Aorta (tissue), 5 donors: Measurements from ENCODE around the gene MMADHC. TPM values are rescaled to one million over a fixed set of nuclear protein-coding genes. Genes with fewer than 3 reads are reported as not detected.

ENCODE experiments used
- ATAC-seq: fragments of 200-7000 bp; cut with Tn5 transposase; one replicate; pipeline ENCODE4 v1.9.1; 2022; ENCODE audit warnings: moderate library complexity; ENCODE audit not compliant: low FRiP score
- DNase-seq, 2 donors: peaks; one replicate each; pipeline ENCODE4 v3.0.0-alpha.2; 2020
- H3K27ac ChIP-seq, 2 donors: one replicate each; pipeline ENCODE4 v1.5.1; 2013; ENCODE audit warnings: low read length in 2 of 2, mild to moderate bottlenecking in 2 of 2, moderate library complexity in 2 of 2, control low read depth in 1 of 2, inconsistent platforms in 1 of 2, low read depth in 1 of 2
- H3K27me3 ChIP-seq, 2 donors: one replicate each; pipeline ENCODE4 v1.6.1; 2013; ENCODE audit warnings: control low read depth in 1 of 2, low read length in 1 of 2, mild to moderate bottlenecking in 1 of 2, moderate library complexity in 1 of 2; ENCODE audit not compliant: insufficient read depth in 2 of 2, control insufficient read depth in 1 of 2
- H3K36me3 ChIP-seq, 2 donors: one replicate each; pipeline ENCODE4 v1.6.1; 2013; ENCODE audit warnings: control low read depth in 1 of 2, low read length in 1 of 2, mild to moderate bottlenecking in 1 of 2; ENCODE audit not compliant: insufficient read depth in 2 of 2, control insufficient read depth in 1 of 2
- H3K4me1 ChIP-seq, 2 donors: one replicate each; pipeline ENCODE4 v1.6.1; 2013; ENCODE audit warnings: low read length in 2 of 2, control low read depth in 1 of 2, mild to moderate bottlenecking in 1 of 2, moderate library complexity in 1 of 2; ENCODE audit not compliant: insufficient read depth in 2 of 2, control insufficient read depth in 1 of 2
- H3K4me3 ChIP-seq, 2 donors: one replicate each; pipeline ENCODE4 v1.5.1; 2013; ENCODE audit warnings: low read length in 2 of 2, control low read depth in 1 of 2, mild to moderate bottlenecking in 1 of 2
- H3K9me3 ChIP-seq: one replicate; pipeline ENCODE4 v1.6.1; 2013; ENCODE audit warnings: mild to moderate bottlenecking, low read length; ENCODE audit not compliant: control insufficient read depth
- WGBS, 2 donors: extraction: QIAGEN DNeasy Blood & Tissue Kit; methylation state at CpG; one replicate each; pipeline ENCODE4 v1.1.7; 2013; 5-methylcytosine and 5-hydroxymethylcytosine counted together
- intact Hi-C, 2 donors: fragments of 100-400 bp; cut with DNase I; formaldehyde crosslinking; loops; one replicate each; pipeline versions ENCODE4 v1.14.2 to v1.15.0; 2022
- polyA plus RNA-seq, 2 donors: library from polyadenylated mRNA; stranded (reverse); fragments of 200-250 nt; gene quantifications; one replicate each; pipeline ENCODE4 v1.2.3, GENCODE V29; 2013
- total RNA-seq, 2 donors: library from RNA; stranded (reverse); fragmentation: NEBNext Ultra II Directional; extraction: Animal tissue kit (Norgen Biotek cat#: 25700); gene quantifications; one replicate each; pipeline ENCODE4 v1.2.1, GENCODE V29; 2021
- donor health status: healthy with polysubstance abuse.
- donor health status: Bipolar disorder and iron deficiency.
- donor health status: DM: no; HTN: no; CAD: no.
- donor health status: DM: no; HTN: no; CAD: no.
- donor health status: DM: yes; HTN: yes; CAD: no.

MMADHC gene
- total and polyA plus RNA-seq, 4 donors = 67.3 to 128 (median 85.4) TPM

DNA sequence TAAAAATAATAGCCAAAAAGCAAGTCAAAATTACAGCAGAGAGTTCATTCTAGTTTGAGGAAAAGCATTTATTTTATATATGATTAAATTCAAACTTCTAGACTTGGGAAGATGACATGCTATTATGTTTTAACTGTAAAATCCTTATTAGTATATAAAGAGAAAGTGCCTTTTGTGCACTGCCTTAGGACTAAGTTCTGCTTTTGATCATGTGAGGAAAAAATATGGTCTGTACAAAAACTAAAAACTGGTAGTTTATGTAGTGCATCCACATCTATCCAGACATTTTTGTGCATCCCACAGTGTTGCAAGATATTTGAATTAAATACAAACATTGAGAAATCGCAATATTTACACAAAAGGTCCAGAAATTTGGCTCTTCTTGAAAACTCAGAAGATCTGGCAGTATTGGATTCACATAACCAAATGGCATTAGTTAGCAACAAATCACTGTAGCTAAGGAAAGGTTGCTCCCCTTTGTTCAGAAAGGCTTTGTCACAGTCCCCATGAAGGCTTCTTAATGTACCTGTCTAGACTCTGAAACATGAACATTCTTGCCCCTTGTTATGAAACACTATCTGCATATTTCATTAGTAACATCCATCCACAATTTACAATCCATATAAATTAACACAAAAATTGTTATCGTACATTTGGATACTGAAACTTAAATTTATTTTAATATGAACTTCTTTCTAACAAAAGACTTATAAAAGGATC, 2.2 kb downstream of the MMADHC start:
- Histone ChIP-seq H3K4me1 (peaks cover 4 to 6% of the 10 kb centered on the region in 2 donors), H3K27ac (no peak overlapping the region), H3K27me3 (no peaks in the 10 kb centered on the region), H3K4me3 (peak overlapping the region in 1 of 2 donors; percentile 26), H3K36me3 (no peaks in the 10 kb centered on the region), H3K9me3 (no peaks in the 10 kb centered on the region)
- ATAC-seq (no peak), DNase-seq (no peak)
- 88 to 93% methylated on average over 2 of the region's 2 CpGs for WGBS, 2 donors
- intact Hi-C loops = loop anchor here in 1 of 2 donors (5.0 to 10.0 kb wide), 2 partner anchors 1022 to 1679 kb away; partner anchors contain the start of gene RBM43

DNA sequence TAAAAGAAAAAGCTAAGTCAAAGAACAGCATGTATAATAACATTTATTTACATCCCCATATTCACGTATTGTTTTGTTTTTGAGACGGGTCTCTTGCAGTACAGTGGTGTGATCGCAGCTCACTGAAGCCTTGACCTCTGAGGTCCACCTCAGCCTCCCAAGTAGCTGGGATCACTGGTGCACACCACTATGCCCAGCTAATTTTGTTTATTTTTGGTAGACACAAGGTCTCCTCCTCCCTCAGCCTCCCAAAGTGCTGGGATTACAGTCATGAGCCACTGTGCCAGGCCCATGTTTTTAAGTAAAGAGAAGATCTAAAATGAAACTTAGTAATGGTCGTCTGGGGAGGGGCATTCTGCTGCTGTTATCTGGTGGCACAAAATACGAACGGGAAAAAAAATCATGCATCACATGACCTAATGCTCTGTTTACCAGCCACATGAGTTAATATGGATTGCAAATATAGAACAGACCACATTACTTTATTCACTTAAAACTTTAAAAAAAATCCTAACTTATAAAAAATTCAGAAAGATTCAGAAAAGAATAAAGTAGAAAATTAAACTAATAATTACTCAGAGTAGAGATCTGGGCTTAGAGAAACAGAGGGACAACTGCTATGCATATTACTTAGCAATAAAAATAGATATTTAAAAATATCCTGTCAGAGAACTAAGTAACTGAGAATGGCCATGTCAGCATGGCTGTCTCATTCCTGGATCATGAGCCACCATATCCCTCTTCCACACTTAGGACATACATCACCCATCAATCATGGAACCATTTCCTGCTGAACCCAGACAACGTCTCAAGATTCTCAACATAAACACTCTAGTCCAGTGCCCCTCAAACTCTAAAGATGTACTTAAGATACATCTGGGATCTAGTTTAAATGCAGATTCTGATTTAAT, 7.3 kb downstream of the MMADHC start:
- WGBS, 2 donors = 50 to 54% methylated on average over 7 of the region's 7 CpGs
- H3K4me1 ChIP-seq = peaks cover 0 to 8% of the 10 kb centered on the region in 2 donors
- ATAC-seq (peak; percentile 19), DNase-seq (no peak)
- H3K9me3 ChIP-seq = no peaks in the 10 kb centered on the region
- H3K27me3 ChIP-seq = no peaks in the 10 kb centered on the region
- H3K4me3 ChIP-seq = no peak overlapping the region
- H3K36me3 ChIP-seq = no peaks in the 10 kb centered on the region
- intact Hi-C loops = loop anchor here in 1 of 2 donors (10.0 kb wide), 1 partner anchor 1685 kb away; the partner anchor contains the start of gene RBM43
- no peak overlapping the region for H3K27ac ChIP-seq

DNA sequence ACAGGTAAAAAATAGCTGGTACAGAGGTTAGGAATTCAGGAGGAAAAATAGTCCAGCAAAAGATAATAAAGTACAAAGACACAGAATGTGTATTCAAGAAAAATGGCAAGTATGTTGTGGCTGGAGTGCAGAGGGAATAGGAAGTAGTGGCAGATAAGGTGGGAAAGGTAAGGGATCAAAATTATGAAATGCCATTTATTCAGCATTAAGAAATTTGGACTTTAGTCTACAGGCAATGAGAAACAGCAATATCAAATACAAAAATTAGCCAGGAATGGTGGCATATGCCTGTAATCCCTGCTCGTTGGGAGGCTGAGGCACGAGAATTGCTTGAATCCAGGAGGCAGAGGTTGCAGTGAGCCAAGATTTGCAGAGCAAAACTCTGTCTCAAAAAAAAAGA, 10.3 kb downstream of the MMADHC start:
- H3K4me3 ChIP-seq = no peak overlapping the region
- 60 to 63% methylated on average over 2 of the region's 2 CpGs for WGBS, 2 donors
- H3K27ac ChIP-seq = no peak overlapping the region
- DNase-seq (no peak), ATAC-seq (no peak)
- peaks cover 0 to 2% of the 10 kb centered on the region in 2 donors for H3K36me3 ChIP-seq
- no peaks in the 10 kb centered on the region for H3K27me3 ChIP-seq
- H3K9me3 ChIP-seq = no peaks in the 10 kb centered on the region
- H3K4me1 ChIP-seq = peaks cover 2 to 6% of the 10 kb centered on the region in 2 donors
- intact Hi-C loops = no loop called here

DNA sequence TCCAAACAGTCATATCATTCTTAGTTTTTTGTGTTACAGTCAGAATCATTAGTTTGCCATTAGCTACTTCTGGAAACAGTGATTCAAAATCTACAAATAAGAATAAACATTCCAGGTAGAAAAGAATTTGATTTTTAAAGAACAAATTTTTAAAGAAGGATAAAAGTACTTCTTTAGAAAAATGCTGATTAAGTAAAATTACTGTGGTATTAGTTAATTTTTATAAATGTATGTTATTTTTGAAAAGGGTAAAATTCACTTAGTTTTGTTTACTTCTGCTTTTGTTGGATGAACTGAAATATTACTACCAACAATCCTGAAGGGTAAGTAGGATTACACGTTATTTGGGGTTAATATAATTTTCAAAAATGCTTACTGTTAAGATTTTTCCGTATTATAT, 11.8 kb downstream of the MMADHC start:
- intact Hi-C loops = no loop called here
- Histone ChIP-seq H3K4me1 (peaks cover 2 to 5% of the 10 kb centered on the region in 2 donors), H3K27ac (no peak overlapping the region), H3K36me3 (peaks cover 0 to 2% of the 10 kb centered on the region in 2 donors), H3K9me3 (no peaks in the 10 kb centered on the region), H3K4me3 (no peak overlapping the region), H3K27me3 (no peaks in the 10 kb centered on the region)
- WGBS, 2 donors = 71 to 75% methylated on average over 2 of the region's 2 CpGs
- ATAC-seq = no peak
- DNase-seq = no peak

DNA sequence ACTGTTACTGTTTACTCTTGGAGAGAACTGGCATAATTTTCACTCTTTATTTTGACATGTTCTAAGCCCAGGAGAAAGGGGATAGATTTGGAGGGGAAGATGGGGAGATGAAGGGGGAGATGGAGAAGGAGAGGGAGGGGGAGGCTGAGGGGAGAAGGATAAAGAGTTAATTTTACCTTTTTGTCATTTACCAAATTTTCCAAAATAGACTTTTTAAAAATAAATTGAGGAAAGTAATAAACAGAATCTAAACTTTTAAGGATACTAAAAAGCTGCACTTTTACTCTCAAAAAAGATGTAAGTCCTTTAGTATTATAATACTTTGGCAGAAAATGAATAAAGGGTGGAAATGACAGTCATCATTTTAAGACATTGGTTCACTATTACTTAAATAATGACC, 12.3 kb downstream of the MMADHC start:
- H3K4me1 ChIP-seq = peaks cover 2% of the 10 kb centered on the region in 2 donors
- no peak overlapping the region for H3K27ac ChIP-seq
- no peak for ATAC-seq
- no peak overlapping the region for H3K4me3 ChIP-seq
- H3K27me3 ChIP-seq = no peaks in the 10 kb centered on the region
- DNase-seq = no peak
- no peaks in the 10 kb centered on the region for H3K9me3 ChIP-seq
- intact Hi-C loops = no loop called here
- peaks cover 0 to 2% of the 10 kb centered on the region in 2 donors for H3K36me3 ChIP-seq

DNA sequence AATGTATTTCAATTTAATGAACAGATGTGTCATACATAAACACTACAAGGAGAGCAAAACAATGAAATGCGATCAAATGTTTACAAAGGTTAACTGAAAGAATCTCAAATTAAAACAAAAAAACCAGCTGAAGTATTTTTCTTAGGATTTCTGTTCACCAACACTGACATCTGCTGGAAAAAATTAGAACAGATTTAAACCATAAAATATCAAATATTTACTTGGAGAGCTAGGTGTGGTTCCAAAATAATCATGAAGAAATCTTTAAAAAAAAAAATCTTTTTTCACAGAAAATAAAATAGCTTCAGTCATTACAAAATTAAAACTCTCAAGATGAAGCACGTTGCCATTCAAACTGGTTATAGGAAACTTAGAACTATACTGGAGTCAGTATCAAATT, 13.8 kb downstream of the MMADHC start:
- H3K4me1 ChIP-seq = peaks cover 0 to 2% of the 10 kb centered on the region in 2 donors
- H3K27ac ChIP-seq = no peak overlapping the region
- H3K4me3 ChIP-seq = no peak overlapping the region
- no peaks in the 10 kb centered on the region for H3K9me3 ChIP-seq
- peaks cover 0 to 2% of the 10 kb centered on the region in 2 donors for H3K36me3 ChIP-seq
- WGBS, 2 donors = 8 to 14% methylated on average over 2 of the region's 2 CpGs
- no peaks in the 10 kb centered on the region for H3K27me3 ChIP-seq
- no peak for DNase-seq
- no peak for ATAC-seq
- intact Hi-C loops = no loop called here

DNA sequence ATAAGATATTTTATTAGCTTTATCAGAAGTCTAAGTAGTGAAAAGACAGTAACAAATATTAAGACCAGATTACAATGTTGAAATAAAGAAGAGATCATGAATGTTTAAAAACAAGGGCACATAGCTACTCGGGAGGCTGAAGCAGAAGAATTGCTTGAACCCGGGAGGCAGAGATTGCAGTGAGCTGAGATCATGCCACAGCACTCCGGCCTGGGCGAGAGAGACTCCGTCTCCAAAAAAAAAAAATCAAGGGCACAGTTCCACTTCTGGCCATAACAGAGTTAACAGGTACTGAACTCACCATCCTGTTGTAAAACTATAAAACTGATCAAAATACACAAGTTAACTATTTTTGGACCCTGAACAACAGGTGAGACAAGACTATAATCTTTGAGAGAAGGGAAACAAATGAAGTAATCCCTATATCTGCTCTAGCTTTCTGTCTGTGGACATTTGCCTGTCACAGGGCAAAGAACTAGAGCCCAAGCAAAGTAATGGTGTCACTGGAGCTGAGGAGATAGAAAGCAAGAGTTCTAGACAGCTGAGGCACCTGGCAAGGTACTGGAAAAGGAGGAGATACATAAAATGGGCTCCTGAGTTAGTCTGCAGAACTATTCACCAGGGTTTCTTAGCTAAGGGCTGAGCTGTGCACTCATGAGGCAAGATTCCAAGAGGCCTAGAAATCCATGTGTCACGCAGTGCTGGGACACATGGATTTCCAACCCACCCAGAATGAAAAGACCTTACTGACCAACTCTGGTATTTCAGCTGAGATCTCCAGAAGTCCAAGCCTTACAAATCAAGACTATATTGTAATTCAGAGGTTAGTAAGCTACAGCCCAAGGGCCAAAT, 15.2 kb downstream of the MMADHC start:
- no peaks in the 10 kb centered on the region for H3K27me3 ChIP-seq
- H3K4me3 ChIP-seq = no peak overlapping the region
- 7 to 8% methylated on average over 6 of the region's 6 CpGs for WGBS, 2 donors
- peak; percentile 41 for ATAC-seq
- DNase-seq = no peak
- H3K9me3 ChIP-seq = no peaks in the 10 kb centered on the region
- peaks cover 0 to 2% of the 10 kb centered on the region in 2 donors for H3K4me1 ChIP-seq
- intact Hi-C loops = no loop called here
- peak overlapping the region; percentile 39 to 86 for H3K27ac ChIP-seq
- peaks cover 2 to 8% of the 10 kb centered on the region in 2 donors for H3K36me3 ChIP-seq

DNA sequence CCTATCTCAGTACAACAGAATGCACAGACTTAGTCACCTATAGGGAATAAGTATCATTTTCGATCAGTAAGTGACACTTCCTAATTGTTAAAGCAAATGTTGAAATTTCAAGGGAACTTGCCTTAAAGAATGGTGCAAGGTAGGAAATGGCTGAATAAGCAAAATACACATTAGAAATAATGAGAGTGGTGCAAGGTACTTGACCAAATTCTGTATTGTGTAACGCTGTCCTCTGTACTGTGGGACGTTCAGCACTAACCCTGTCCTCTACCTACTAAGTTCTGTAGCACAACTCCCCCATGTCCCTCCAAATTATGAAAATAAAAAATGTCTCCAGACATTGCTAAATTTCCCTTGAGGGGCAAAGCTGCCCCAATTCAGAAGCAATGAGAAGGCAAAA, 19.4 kb downstream of the MMADHC start:
- Histone ChIP-seq H3K4me3 (no peak overlapping the region), H3K27ac (no peak overlapping the region), H3K4me1 (peaks cover 0 to 2% of the 10 kb centered on the region in 2 donors), H3K27me3 (no peaks in the 10 kb centered on the region), H3K9me3 (no peaks in the 10 kb centered on the region), H3K36me3 (peaks cover 2 to 12% of the 10 kb centered on the region in 2 donors)
- 88 to 92% methylated on average over 3 of the region's 3 CpGs for WGBS, 2 donors
- DNase-seq (no peak), ATAC-seq (no peak)
- intact Hi-C loops = no loop called here
